Keratinocyte (primary cell): ENCODE data around the gene MAEA. TPM values are rescaled to one million over a fixed set of nuclear protein-coding genes. Genes with fewer than 3 reads are reported as not detected.

Experiments
- DNase-seq: peaks from one replicate; pipeline ENCODE4 v3.0.0-alpha.2; 2011; ENCODE audit warnings: low read depth, missing footprints, low spot score
- FAIRE-seq: peaks from 2 replicates; lab custom pipeline; 2011; peaks lifted over from hg19 to GRCh38; lab: Jason Lieb, UNC
- H2AFZ ChIP-seq: 2 replicates; pipeline ENCODE4 v1.6.0; 2012; ENCODE audit warnings: low read length, control low read depth, inconsistent platforms; ENCODE audit not compliant: control insufficient read depth
- H3K27ac ChIP-seq: 2 replicates; pipeline ENCODE4 v1.5.1; 2011; ENCODE audit warnings: low read length; ENCODE audit not compliant: control insufficient read depth, insufficient read depth
- H3K27me3 ChIP-seq: 3 replicates; pipeline ENCODE4 v1.6.0; 2011; ENCODE audit warnings: low read length; ENCODE audit not compliant: control insufficient read depth, insufficient read depth; ENCODE audit errors: extremely low read depth
- H3K36me3 ChIP-seq, 2 experiments: 2 replicates in 1 of 2; 3 replicates in 1 of 2; pipeline ENCODE4 v1.5.1; 2011; ENCODE audit warnings: low read length in 2 of 2, mild to moderate bottlenecking in 1 of 2; ENCODE audit not compliant: control insufficient read depth in 2 of 2, insufficient read depth in 2 of 2; ENCODE audit errors: extremely low read depth in 1 of 2
- H3K4me1 ChIP-seq: 3 replicates; pipeline ENCODE4 v1.5.1; 2011; ENCODE audit warnings: low read length; ENCODE audit not compliant: control insufficient read depth, insufficient read depth; ENCODE audit errors: extremely low read depth
- H3K4me2 ChIP-seq: 3 replicates; pipeline ENCODE4 v1.6.0; 2011; ENCODE audit warnings: low read depth, low read length; ENCODE audit not compliant: control insufficient read depth, insufficient read depth; ENCODE audit errors: extremely low read depth
- H3K4me3 ChIP-seq, 3 experiments: fragments of 200-600 bp in 1 of 3; sonication (generic) in 1 of 3; 2 replicates in 2 of 3; 3 replicates in 1 of 3; pipeline ENCODE4 v1.5.1; 2011 to 2016; ENCODE audit warnings: low read length in 3 of 3, mild to moderate bottlenecking in 3 of 3, control low read depth in 2 of 3, inconsistent platforms in 1 of 3, low read depth in 1 of 3, mixed read lengths in 1 of 3, mixed run types in 1 of 3, moderate library complexity in 1 of 3; ENCODE audit not compliant: control insufficient read depth in 2 of 3, insufficient read depth in 2 of 3; ENCODE audit errors: extremely low read depth in 1 of 3
- H3K79me2 ChIP-seq: 2 replicates; pipeline ENCODE4 v1.6.0; 2012; ENCODE audit warnings: low read length; ENCODE audit not compliant: control insufficient read depth, insufficient read depth
- H3K9ac ChIP-seq: 3 replicates; pipeline ENCODE4 v1.6.0; 2011; ENCODE audit warnings: low read length; ENCODE audit not compliant: control insufficient read depth, insufficient read depth; ENCODE audit errors: extremely low read depth
- H3K9me1 ChIP-seq: 3 replicates; pipeline ENCODE4 v1.6.0; 2011; ENCODE audit warnings: low read length; ENCODE audit not compliant: control insufficient read depth, insufficient read depth; ENCODE audit errors: extremely low read depth
- H3K9me3 ChIP-seq: 2 replicates; pipeline ENCODE4 v1.5.1; 2012; ENCODE audit warnings: low read depth, low read length; ENCODE audit not compliant: control insufficient read depth
- H4K20me1 ChIP-seq: 3 replicates; pipeline ENCODE4 v1.6.0; 2011; ENCODE audit warnings: low read length; ENCODE audit not compliant: control insufficient read depth, insufficient read depth; ENCODE audit errors: extremely low read depth
- CTCF ChIP-seq, 3 experiments: IDR thresholded peaks in 1 of 3; conservative IDR thresholded peaks in 1 of 3; optimal IDR thresholded peaks in 1 of 3; 2 replicates in 2 of 3; 3 replicates in 1 of 3; pipeline versions ENCODE3 to v1.5.1; 2011; ENCODE audit warnings: low read length in 3 of 3, mild to moderate bottlenecking in 3 of 3, moderate library complexity in 2 of 3, control low read depth in 1 of 3, inconsistent platforms in 1 of 3; ENCODE audit not compliant: insufficient read depth in 2 of 3; ENCODE audit errors: extremely low read depth in 1 of 3
- EZH2 ChIP-seq: IDR thresholded peaks from one replicate; pipeline ENCODE4 v1.6.1; 2012; ENCODE audit warnings: inconsistent platforms, mild to moderate bottlenecking, low read length, moderate library complexity
- dilution Hi-C: fragments of 300-500 bp; cut with MboI; formaldehyde crosslinking; loops from one replicate; pipeline ENCODE4 v1.7.0; 2020; ENCODE audit warnings: low sequenced_read_pairs; ENCODE audit not compliant: extremely low pct_ligation_motif_present
- polyA plus RNA-seq, 5 experiments: library from polyadenylated mRNA; depleted of rRNA in 3 of 5; stranded (reverse) in 3 of 5; stranded (forward) in 1 of 5; unstranded in 1 of 5; fragments of >200 nt; gene quantifications; 1 replicate in 1 of 5; 2 replicates in 3 of 5; 3 replicates in 1 of 5; pipeline versions ENCODE4 v1.2.1 to v1.2.3, GENCODE V29; 2011 to 2012; ENCODE audit warnings: missing spikeins in 2 of 5, low read depth in 1 of 5, low replicate concordance in 1 of 5

Gene MAEA
- polyA plus RNA-seq, 1 donor (not counting 4 experiments of a cell fraction or from before 2014, with no cell fraction given) = 89.7 TPM

GRCh38 chr4:1277667-1278665 is 11.7 kb upstream of the MAEA start:
- H2AFZ ChIP-seq = no peak overlapping the region
- H4K20me1 ChIP-seq = no peaks in the 10 kb centered on the region
- no peaks in the 10 kb centered on the region for H3K9me3 ChIP-seq
- H3K27me3 ChIP-seq = no peaks in the 10 kb centered on the region
- no peak overlapping the region for H3K27ac ChIP-seq
- DNase-seq = no peak
- H3K4me1 ChIP-seq = no peaks in the 10 kb centered on the region
- FAIRE-seq = no peak
- H3K4me3 ChIP-seq = no peak overlapping the region
- no peak overlapping the region for H3K4me2 ChIP-seq
- TF ChIP-seq EZH2 (no peak), CTCF (optimal IDR thresholded peaks at IDR 0.05 in 1 of 3, IDR thresholded peaks at IDR 0.05 in 1 of 3, conservative IDR thresholded peaks at IDR 0.05 in 1 of 3; ENCODE audit: extremely low read depth in 1 of 3, insufficient read depth in 2 of 3, low read length in 3 of 3) (peak in 2 of 3 experiments; percentile 41 to 47)
- H3K9ac ChIP-seq = no peak overlapping the region
- H3K36me3 ChIP-seq = no peaks in the 10 kb centered on the region
- no peaks in the 10 kb centered on the region for H3K9me1 ChIP-seq
- dilution Hi-C loops = no loop called here
- no peaks in the 10 kb centered on the region for H3K79me2 ChIP-seq

GRCh38 chr4:1279253-1279652 is 10.4 kb upstream of the MAEA start:
- Histone ChIP-seq H3K9ac (no peak overlapping the region), H3K27me3 (no peaks in the 10 kb centered on the region), H3K79me2 (no peaks in the 10 kb centered on the region), H3K4me1 (no peaks in the 10 kb centered on the region), H3K36me3 (no peaks in the 10 kb centered on the region), H3K27ac (no peak overlapping the region), H3K9me1 (no peaks in the 10 kb centered on the region), H3K4me2 (no peak overlapping the region), H4K20me1 (no peaks in the 10 kb centered on the region), H2AFZ (no peak overlapping the region), H3K9me3 (no peaks in the 10 kb centered on the region), H3K4me3 (no peak overlapping the region)
- no peak for DNase-seq
- dilution Hi-C loops = no loop called here
- no peak for FAIRE-seq
- no peak for TF ChIP-seq EZH2
- TF ChIP-seq CTCF (optimal IDR thresholded peaks at IDR 0.05 in 1 of 3, IDR thresholded peaks at IDR 0.05 in 1 of 3, conservative IDR thresholded peaks at IDR 0.05 in 1 of 3; ENCODE audit: extremely low read depth in 1 of 3, insufficient read depth in 2 of 3, low read length in 3 of 3) = no peak
